Measurements from ENCODE around the gene RASSF1.

The RASSF1 gene

DNA sequence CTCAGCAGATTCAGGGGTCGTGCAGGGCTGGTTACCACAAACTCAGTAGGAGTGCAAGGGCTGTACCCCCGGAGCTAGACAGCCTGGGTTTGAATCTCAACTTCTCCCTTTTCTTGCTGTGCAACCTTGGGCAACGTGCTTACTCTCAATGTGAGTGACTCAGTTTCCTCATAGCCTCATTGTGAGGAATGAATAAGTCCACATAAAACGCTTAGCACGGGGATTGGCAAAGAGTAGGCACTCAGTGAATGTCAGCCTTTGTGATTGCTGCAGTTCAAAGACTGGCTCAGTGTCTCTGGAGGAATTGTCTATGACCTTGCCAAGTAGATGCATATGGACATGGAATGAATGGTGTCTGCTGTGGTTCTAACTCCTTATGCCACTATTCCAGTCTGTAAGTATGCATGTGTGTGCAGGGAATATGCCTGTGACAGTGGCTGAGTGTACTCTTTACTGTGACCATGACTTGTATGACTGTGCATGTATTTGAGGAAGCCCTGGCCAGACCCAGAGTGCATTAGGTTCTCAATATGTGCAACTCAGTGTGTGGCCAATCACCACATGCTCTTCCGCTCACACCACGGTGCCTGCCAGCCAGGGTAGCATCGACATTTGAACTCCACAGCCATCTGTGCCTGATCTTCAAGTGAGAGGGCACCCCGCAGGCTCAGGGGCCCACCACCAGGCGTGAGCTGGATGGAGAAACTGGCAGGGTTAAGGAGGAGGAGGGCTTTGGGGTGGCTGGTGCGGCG is 40.5 kb downstream of the RASSF1 start:
- no peak for DNase-seq (ENCODE audit: low read depth)

DNA sequence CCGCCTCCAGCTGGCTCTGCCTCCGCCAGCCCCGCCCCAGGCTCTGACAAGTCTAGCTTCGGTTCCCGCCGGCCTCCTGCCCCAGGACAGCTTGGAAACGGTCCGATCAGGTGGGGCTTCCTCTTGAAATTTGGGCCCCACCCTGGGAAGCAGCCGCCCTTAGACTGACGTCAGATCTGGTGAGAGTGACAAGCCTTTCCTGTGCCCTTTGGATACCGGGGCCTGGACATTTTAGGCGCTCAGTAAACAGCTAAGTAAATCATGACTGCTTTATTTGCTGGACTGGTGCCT is 41.1 kb downstream of the RASSF1 start:
- no peak for DNase-seq (ENCODE audit: low read depth)

DNA sequence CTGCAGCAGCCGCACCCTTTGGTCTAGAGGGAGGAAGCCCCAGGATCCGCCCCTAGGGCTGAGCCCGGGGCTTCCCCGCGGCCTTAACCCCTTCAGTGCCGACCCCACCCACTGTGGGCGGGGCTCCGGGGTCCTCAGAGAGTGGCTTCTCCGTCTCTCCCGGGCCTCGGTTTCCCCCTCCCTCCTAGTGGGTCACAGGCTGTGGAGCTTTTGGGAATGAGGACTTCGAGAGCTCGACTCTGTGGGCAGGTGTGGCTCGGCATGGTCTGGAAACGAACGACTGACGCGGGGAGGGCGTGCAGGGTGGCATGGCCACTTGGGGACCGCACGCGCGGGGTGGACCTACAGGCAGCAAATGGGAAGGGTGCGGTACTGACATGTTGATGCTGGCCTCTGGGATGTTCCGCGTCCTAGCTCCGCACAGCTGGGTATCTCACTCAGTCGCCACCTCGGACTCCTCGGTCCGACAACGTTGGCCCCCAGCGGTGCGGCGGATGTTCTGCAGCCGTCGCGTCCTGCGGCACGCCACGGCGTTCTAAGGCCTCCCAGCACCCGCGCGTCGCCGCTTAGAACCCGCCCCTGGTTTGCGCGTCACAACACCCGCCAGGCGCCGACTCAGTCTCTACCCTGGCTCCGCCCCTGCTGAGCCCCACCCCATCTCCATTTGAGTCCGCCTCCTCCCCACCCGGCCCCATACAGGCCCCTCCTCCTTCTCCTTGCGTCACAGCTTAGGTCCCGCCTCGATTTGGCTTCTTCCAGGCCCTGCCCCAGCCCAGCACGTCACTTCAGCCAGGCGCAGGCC is 41.6 kb downstream of the RASSF1 start, which contains the start of the genes HYAL3 and NAA80:
Gene HYAL3, minus strand, starts transcription at position 570 of the 802 bp plus-strand sequence. CDS start 3,803 bp downstream, outside the sequence.
Gene NAA80, minus strand, starts transcription at position 570 of the 802 bp plus-strand sequence. CDS start 1,942 bp downstream, outside the sequence.
- DNase-seq (ENCODE audit: low read depth): peak; percentile 98

DNA sequence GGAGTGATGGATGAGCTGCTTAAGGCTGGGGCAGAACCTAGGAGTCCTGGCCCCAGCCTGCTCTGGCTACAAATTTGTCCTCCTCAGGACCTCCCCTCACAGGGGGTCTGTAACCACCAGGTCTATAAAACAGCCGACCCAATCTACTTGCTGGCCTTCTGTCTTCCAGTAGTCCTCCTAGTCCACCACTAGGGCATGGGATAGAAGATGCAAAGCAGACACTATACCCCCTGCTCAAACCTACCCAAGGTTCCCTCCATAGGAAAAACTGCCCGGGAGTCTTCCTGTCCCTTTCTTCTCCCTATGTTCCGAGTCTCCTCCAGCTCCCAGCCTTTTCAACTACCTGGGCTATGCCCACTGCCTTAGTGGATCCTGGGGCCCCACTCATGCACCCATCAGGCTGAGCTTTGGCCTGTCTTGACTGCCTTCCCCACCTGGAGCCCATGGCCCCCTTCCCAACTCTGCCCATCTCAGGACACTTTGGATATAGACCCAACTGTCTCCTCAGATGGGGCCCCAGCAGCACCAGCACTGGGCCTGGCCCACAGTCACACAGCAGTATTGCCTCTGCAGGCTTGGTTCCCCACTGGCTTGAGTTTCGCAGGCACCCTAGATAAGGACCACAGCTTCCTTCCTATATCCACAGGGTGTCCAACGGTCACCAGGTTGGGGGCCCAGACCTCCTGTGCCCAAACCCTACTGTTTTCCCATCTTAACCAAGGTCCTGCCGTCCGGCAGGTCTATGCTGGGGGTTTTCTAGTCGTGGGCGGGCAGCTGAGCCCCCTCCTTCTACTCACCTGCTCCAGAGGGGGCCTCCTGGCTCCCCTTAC is 42.5 kb downstream of the RASSF1 start:
- no peak for DNase-seq (ENCODE audit: low read depth)

DNA sequence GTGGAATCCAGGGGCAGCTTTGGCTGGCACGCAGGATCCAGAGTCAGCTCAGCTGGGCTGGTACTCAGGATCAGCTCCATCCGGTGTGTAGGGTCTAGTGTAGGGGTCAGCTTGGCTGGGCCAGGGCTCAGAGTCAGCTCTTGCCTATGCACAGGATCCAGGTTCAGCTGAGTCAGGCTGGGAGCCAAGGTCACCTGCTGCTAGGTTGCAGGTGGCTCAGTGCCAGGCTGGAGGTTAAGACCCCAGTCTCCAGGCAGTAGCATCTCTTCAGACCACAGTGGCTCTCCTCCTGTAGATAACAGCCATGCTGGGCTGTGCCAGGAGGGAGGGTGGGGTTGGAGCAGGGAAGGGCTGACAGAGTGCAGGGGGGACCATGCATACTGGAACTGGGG is 43.3 kb downstream of the RASSF1 start:
- no peak for DNase-seq (ENCODE audit: low read depth)

DNA sequence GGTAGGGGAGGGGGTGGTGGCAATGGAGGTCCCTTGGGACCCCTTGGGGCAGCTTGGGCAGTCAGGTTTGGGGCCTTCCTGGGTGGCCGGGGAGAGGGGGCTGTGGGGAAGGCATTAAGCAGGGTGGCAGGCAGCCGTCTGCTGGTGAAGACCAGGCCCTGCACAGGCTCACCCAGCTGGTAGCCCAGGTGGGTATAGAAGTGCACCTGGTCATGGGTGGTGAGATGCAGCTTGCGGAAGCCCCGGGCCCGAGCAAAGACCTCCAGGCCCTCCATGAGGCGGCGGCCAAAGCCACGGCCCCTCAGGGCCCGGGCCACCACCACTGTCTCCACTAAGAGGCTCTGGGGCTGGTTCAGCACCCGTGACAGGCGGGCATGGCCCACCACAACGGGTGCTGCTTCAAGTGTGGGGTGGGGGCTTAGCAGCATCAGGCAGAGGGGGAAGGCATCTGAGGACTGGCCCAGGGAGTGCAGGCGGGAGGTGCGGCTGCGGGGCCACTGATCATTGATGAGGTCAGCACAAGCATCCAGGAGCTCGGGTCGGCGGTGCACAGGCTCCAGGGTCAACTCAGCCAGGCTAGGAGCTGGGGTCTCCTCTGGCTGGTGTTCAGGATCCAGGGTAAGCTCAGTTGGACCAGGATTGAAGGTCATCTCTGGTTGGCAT is 43.8 kb downstream of the RASSF1 start:
- DNase-seq (ENCODE audit: low read depth): no peak

DNA sequence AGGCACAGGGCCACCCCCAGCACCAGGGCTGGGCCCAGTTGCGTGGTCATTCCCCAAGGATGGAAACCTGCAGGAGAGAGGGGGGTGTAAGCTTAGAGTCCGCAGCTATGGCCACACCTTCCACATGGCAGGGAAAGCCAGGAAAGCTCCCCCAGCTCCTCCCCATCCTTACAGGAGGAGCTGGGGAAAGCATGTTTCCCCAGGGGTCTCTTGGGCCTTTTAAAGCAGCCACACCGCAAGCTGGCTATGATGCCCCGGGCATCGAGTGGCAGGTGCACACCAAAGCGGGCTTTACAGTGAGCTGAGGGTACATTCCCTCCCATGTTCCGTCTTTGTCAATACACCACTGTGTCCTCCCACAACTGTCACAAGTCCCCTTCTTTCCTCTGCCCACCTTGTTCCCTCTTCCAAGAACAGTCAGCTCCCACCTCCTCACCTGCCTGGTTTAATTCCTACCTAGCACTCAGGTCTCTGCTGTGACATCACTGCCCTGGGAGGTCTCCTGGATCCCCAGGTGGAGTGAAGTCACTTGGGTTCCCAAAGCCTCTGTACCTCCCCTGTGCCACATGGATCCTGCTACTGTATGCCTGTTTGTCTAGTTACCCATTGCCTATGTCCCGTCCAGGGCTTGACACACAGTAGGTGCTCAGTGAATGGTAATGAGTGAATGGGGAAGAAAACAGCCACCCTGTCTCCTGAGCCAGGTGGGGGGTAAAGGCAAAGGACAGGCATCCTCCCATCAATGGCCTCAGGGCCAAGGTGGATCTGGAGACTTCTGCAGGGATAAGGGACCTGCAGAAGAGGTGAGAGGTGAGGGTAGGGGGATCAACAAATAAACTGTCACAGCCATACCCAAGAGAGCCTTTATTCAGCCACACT is 44.8 kb downstream of the RASSF1 start:
- no peak for DNase-seq (ENCODE audit: low read depth)

DNA sequence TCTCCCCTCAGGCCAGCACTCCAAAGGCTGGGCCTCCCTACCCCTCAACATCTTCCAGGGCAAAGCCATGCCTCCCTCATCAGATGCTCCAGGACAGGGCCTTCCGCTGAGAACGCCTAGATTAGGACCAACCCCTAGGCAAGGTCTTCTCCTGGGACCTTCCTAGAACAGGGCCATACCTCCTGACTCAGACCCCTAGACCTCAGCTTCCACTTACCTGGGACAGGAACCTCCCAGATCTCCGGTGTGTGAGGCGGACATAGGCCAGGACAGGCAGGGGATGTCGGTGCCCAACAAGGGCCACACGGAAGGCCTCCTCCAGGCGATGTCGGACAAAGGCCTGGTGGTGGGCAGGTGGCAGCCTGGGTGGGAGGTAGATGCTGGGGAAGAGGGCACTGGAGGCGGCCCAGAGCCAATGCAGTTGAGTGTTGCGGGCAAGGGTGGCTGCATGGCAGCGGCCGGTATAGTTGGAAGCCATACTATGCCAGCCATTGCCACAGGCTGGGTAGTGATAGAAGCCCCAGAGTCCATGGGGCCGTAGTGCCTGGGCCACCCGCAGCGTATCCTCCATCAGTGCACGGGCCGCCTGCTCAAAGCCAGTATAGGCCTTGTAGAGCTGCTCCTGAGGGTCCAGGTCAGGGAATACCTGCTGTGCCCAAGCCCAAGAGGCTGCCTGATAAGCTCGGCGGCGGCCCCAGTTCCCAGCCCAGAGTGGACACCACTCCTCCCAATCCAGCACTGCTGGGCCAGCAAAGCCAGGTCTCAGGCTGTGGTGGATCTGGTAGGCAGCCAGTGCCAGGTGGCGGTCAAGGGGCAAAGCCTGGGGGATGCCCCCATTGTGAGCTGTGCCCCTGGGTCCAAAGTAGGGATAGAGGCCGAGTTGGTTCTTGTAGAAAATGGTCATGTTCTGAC is 45.9 kb downstream of the RASSF1 start:
- DNase-seq (ENCODE audit: low read depth): no peak

DNA sequence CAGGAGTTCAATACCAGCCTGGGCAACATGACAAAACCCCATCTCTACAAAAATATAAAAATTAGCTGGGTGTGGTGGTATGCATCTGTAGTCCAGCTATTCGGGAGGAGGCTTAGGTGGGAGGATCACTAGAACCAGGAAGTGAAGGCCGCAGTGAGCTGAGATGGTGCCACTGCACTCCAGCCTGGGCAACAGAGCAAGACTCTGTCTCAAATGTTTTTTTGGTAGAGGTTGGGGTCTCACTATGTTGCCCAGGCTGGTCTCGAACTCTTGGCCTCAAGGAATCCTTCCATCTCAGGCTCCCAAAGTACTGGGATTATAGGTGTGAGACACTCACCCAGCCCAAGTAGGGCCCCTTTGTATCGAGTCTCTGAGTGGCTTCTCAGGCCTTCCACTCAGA is 46.5 kb downstream of the RASSF1 start:
- DNase-seq (ENCODE audit: low read depth): no peak

DNA sequence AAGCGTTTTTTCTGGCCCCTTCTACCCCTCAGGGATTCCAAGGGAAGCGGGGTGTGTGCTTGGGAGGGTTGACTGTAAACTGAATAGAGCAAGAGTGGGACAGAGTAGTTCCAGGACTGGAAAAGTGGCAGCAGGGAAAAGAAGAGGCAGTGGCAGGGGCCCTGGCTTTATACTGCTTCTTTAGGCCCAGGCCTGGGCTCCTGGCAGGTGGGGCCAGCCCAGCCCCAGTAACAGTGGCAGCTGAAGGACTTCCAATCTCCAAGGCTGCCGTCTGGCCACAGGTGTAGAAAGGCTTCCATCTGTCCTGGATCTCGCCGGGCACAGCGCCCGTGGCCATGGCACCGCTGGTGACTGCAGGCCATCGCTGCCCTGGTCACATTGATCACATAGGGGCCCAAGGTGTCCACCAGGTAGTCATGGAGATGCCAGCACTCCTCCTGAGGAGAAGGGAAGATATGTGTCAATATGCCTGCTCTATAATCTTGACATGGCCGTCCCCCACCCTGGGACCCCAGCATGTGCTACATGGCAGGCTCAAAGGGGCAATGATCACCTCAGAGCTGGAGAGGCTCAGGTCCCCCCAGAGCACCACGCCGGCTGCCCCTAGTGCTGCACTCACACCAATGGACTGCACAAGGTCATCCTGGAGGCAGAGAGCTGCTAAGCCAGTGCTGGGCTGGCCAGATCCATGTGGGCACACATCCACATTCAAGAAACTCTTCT is 47.4 kb downstream of the RASSF1 start:
- no peak for DNase-seq (ENCODE audit: low read depth)

DNA sequence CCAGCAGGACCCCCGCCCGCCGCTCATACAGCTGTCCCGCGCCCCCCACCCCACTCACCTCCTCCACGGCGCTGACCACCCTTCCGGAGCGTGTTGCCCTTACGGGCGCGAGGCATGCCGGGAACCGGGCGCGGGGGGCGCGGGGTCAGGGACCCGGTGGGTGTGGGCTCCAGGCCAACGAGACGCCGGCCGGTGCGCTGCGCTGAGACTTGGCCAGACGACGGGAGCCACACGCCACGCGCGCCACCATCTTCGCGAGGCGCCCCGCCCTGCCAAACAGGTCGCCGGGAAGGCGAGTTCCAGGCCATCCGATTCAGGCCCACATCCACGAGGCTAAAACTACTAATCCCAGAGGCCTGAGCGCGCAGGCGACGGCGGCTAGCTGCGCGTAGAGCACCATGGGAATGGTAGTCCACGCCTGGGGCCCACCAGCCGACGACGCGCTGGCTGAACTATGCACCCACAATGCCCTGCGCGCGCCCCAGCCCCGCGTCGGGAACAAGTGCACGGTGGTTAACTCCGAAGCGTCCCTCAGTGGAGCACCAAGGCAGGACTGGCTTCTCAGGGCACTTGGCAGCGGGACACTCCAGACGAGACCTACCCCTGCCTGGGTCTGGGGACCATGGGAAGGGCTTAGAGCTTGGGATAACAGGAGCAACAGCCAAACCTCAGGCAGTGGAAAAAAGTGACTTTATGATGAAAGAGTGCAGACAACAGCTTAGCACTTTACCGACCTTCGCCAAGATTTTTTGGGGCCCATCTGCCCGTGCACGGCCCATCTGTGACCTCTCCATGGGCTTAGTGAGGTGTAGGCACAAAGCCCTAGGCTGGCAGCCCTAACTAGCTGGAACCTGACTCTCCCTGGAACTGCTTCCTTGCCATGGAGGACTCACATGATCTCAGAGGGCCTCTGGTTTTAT is 48.2 kb downstream of the RASSF1 start, which contains the start of gene IFRD2:
Gene IFRD2, minus strand, starts transcription at position 271 of the 920 bp plus-strand sequence. Its CDS starts 155 bp downstream, at position 116.
- DNase-seq (ENCODE audit: low read depth): peak; percentile 87

DNA sequence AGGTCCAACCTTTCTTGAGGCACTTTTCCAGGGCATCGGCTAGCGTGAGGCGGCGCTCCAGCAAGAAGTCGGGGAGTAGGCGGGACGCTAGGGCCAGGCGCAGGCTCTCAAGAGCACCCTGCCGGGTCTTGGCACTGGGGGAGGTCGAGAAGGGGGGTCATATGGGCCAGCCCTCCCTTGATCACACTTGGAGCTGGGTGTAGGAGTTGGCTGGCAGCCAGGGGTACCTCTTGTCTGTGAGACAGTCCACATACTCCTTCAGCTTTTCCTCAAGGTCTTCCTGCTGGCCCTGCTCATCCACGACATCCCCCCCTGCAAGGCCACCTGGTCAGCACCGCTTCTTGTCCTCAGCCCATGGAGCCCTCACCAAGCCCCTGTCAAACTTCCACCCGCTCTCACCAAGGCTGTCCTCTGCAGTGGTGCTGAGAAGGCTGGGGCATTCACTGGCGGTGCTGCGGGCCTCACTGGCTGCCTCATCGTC is 50.4 kb downstream of the RASSF1 start:
- no peak for DNase-seq (ENCODE audit: low read depth)

DNA sequence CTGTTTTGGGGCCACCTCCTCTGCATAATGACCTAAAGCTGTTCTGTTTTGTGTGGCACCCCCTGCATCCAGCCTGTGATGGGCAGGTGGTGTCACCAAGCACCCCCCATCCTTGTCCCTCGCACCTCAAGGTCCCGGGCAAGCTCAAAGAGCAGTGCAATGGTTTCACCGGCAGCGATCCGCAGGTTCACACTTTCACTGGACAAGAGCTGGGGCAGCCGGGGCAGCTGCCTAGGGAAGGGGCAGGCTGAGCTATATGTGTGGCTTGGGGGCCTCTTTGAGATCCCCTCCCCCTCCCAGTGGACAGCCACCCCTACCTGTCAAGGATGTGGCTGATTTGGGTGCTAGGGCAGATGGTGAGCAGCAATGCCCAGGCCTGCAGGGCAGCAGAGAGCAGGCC is 51.5 kb downstream of the RASSF1 start:
- DNase-seq (ENCODE audit: low read depth): no peak

DNA sequence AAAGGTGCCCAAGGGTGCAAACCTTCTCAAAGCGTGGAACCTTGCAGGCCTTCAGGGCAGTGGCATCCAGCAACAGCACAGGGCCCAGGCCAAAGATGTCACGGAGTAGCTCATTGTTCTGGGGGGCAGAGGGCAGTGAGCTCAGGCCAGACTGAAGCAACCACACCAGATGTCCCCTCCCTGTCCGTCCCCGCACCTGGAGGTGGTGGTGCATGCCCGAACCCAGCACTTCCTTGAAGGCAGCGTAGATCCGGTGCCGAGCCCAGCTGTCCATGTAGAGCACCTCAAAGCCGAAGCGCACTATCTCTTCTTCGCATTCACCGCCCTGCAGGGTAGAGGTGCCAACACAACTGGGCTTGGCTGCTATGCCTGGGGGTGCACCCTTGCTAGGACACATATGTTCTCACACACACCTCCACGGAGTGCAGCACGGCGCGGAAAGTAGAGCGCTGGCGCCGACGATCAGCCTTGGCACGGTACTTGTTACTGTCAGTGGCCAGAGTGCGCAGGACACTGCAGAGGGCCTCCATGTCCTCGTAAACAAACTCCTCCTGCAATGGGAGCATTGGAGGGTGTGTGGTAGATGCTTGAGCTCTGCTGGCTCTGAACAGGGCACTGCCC is 52.1 kb downstream of the RASSF1 start:
- DNase-seq (ENCODE audit: low read depth): no peak

DNA sequence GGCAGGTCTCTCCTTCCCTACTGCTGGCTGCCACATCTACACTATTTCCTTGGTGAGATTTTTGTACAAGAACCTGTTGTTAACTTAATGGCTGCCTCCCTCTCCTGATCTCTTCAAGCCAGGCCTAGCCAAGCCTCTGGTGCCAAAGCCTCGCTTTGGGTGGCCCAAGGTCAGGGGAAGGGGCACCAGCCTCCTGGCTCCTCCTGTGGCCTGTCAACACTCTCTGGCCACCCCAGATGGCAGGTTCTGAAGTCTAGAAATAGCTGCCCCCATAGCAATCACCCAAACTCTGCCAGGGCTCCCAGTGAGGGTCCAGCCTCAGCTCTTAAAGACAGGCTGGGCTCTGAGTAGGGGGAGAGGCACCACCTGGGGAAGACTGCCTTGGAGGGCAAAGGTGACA is 53.4 kb downstream of the RASSF1 start:
- no peak for DNase-seq (ENCODE audit: low read depth)

DNA sequence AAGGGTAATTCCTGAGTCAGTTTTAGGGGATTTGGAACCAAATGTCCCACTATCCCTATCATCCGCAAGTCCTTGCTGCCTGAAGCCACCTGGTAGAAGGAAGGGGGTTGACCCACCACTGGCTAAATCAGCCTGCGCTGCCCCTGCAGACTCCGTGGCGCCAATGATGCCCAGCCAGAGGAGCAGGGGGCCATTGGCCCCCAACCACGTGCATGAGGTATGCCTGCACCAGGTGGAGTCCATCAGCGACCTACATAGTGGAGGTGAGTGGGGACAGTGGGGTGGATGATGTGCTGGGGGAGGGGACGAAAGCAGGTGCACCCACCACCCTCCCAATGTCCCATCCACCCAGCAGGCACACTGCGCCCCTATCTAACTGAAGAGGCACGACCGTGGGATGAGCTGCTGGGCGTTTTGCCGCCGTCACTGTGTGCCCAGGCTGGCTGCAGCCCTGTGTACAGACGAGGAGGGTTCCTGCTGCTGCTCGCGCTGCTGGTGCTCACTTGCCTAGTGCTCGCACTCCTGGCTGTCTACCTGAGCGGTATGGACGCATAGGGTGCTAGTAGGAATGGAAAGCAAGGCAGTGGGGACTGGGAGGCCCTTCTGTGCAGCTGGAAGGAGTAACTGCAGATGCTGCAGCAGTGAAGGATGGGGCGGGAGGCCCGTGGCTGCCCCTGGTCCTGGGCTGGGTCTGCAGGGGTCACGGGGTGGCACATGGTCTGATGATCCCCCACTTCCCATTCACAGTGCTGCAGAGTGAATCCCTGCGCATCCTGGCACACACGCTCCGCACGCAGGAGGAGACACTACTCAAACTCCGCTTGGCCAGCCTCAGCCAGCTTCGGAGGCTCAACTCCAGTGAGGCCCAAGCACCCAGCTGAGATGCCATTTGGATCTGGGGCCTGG is 54.1 kb downstream of the RASSF1 start:
- no peak for DNase-seq (ENCODE audit: low read depth)

Measured in stimulated activated CD8-positive, alpha-beta memory T cell treated with anti-CD3 and anti-CD28 coated beads, Interleukin-7, amount 100 ng/mL, for 24 hours (primary cell).